ENCODE data around the gene HSH2D.
"Not testable (repeated sequence)": the region's sequence is repeated elsewhere in the genome, so short reads cannot be mapped to it uniquely, and the experiment has no call there.

The HSH2D gene

DNA sequence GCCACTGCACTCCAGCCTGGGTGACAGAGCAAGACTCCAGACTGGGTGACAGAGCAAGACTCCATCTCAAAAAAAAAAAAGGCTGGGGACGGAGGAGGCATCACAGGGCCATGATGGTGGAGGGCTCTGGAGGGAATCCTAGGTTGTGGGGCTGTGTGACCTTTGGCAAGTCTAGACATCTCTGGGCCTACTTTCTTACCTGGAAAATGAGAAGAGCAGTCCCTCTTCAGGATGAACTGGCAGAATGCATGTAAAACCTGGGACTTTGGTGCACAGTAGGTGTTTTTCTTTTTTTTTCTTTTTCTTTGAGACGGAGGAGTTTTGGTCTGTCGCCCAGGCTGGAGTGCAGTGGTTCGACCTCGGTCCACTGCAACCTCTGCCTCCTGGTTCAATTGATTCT, 16.2 kb downstream of the HSH2D start:
- DNase-seq, result no peak

DNA sequence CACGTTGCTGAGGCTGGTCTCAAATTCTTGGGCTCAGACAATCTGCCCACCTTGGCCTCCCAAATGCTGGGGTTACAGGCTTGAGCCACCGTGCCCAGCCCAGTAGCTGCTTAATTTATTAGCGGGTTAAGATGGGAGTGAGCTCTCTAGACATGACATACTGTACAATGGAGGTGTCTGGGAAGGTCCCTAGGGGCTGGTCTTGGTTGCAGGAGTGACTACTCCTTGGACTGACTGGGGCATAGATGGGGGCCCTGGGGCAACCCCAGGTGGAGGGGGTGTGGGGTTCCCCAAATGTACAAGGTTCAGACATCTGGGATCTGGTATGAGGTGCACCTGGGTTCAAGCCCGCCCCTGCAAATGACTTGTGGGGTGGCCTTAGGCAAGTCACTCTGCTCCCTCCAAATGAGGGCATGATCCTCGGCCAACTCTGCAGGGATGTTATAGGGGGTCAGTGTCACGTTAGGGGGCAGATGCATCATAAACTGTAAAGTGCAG, 17.0 kb downstream of the HSH2D start:
- peak; percentile 39 for DNase-seq

DNA sequence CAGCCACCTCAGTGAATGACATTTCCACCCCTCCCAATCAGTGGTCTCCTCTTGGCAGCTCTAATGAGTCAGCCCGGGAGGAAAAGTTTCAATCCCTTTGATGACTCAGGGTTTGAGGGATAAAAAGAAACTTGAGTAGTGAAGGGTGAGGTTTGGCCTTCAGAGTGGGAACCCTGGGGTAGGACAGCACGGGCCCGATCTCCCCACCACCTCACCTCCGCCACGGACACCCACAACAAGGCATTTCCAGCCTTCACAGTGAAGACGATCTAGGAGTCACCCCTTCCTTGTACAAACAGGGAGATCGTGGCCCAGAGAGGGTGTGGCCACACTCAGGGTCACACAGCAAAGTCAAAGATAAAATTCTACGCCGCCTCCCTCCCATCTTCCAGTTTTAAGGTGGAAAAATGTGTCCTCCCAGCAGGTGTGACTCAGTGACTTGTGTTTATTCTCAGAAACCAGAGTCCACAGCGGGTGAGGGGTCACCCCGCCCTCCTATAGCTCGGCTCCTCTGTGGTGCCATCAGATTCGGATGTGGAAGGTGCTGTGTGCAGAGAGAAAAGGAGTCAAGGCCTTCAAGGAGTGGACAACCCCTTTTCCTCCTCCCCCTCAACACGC, 17.6 kb downstream of the HSH2D start:
- DNase-seq, result peak; percentile 43

DNA sequence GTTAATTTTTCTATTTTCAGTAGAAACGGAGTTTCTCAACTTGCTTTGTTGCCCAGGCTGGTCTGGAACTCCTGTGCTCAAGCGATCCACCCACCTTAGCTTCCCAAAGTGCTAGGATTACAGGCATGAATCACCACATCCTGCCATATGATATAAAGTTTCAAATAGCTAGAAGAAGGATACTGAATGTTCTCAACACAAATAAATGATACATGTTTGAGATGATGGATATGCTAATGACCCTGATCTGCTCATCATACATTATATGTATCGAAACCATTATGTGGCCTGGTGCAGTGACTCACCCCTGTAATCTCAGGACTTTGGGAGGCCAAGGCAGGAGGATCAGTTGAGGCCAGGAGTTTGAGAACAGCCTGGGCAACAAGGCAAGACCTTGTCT, 18.4 kb downstream of the HSH2D start:
- no peak for DNase-seq

DNA sequence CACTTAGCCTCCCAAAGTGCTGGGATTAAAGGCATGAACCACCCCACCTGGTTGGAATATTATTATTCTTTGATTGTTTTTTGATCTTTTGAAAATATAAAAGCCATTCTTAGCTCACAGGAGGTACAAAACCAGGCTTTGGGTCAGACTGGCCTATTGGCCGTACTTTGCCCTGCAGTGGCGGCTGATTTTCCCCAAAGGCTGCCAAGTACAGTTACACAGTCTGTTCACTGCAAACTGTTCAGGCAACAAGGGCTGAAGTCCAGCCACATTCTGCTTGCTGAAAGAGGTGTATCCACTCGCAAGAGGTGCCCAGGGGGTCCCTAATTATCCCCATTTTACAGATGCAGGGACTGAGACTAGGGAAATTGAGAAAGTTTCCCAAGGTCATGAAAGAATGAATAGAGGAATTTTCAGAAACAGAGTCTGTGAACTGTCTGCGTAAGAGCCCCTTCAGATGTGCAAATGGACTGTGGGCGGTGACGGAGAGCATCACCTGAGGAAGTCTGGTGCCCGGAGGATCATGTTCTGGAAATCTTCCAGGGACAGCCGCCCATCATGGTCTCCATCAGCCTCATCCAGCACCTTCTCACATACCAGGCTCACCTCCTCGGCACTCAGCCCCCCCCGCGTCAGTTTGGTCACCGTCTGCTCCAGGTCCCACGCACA, 20.9 kb downstream of the HSH2D start:
- DNase-seq, result no peak

DNA sequence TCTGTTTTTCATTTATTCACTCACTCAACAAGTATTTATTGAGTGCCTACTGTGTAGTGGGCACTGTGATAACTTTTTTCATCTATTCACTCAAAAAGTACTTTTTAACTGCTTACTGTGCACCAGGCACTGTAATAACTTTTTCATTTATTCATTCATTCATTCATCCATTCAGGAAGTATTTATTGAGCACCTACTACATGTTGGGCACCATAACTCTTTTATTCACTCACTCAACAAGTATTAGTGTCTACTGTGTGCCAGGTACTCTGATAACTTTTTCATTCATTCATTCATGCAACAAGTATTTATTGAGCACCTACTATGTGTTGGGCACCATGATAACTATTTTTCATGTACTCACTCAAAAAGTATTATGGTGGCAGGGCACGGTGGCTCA, 22.9 kb downstream of the HSH2D start:
- no peak for DNase-seq

DNA sequence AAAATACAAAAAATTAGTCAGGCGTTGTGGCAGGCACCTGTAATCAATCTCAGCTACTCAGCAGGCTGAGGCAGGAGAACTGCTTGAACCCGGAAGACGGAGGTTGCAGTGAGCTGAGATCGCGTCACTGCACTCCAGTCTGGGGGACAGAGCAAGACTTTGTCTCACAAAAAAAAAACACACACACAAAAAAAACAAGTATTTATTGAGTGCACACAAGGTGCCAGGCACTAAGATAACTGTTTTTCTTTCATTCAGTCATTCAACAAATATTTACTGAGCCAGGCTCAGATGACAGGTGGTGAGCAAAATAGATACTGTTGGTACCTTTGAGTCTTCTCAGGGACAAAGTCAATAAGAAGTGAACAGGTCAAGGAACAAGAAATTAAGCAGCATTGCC, 23.6 kb downstream of the HSH2D start:
- DNase-seq, result no peak

DNA sequence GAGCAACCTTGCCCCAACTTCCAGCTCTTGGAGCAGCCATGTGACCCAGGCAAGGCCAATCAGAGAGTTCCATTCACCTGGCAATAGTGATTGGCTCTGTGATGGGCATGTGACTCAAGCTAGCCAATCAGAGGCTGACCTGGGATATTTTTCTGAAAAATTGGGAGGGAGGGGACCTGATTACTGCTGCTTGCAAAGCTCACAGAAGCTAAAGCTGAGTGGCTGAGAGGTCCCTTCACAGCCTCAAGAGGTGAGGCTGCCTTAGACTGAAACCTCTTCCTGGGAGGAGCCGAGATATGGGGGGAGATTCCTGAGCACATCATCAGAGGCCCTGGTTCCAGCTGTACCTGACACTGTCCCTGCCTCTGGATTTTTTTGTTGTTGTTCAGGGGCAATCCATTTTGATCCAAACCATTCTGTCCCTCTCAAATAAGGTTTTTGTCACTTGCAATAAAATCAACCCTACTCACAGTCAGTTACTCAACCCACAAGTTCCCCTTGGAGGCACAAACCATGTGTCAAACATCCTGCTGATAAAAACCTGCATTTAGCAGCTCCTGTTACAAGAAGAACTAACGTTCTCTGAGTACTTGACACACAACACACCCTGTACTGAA, 25.1 kb downstream of the HSH2D start:
- peak; percentile 50 for DNase-seq

DNA sequence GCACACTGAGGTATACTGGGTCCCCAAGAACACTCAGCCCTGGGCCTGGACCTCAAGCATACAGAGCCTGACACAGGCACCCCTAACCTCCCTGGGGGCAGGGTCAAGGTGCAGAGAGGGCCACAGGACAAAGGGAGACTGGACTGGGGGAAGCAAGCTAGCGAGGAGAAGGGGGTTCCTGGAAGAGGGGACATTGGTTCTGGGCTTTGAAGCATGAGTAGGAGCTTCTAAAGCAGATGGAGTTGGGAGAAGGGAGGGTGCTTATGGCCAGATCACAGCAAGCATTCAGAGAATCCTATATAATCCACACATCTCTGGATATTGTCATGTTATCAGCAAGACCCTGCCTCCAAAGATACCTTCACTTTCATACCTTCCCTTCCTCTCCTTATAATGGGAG, 26.6 kb downstream of the HSH2D start:
- no peak for DNase-seq

DNA sequence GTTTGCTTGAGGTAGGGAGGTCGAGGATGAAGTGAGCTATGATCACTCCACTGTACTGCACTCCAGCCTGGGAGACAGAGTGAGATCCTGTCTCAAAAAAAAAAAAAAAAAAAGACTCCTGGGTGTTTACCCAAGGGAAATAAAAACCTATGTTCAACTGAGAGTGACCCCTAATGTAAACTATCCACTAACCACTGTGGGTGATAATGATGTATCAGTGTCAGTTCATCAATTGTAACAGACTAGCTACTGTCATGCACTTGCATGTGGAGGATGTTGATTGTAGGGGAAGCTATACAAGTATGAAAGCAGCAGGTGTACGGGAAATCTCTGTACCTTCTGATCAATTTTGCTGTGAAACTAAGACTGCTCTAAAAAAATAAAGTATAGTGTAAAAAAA, 32.5 kb downstream of the HSH2D start:
- DNase-seq, result no peak

DNA sequence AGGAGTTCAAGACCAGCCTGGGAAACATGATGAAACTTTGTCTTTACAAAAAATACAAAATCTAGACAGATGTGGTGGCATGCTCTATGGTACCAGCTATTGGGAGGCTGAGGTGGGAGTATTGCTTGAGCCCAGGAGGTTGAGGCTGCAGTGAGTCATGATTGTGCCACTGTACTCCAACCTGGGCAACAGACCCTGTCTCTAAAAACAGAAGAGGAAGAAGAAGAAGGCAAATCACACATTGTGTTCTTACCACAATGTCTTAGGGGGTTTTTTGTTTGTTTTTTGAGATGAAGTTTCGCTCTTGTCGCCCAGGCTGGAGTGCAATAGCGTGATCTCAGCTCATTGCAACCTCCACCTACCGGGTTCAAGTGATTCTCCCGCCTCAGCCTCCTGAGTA, 35.4 kb downstream of the HSH2D start:
- DNase-seq, result not testable (repeated sequence)

DNA sequence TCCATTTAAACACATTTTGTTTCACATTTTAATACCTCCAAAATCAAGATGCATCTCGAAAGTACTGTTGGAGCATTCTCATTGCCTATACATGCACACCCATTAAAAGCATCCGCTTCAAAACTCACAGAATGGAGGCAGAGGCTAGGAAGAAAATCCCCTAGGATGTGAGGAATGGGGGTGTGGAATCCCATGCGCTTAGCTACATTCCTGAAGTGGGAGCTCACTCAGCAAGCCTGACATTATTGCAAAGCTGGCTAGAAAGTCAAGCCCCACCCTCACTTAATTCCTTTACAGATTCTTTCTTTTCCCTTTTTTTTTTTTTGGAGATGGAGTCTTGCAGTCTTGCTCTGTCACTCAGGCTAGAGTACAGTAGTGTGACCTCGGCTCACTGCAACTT, 37.1 kb downstream of the HSH2D start:
- no peak for DNase-seq

DNA sequence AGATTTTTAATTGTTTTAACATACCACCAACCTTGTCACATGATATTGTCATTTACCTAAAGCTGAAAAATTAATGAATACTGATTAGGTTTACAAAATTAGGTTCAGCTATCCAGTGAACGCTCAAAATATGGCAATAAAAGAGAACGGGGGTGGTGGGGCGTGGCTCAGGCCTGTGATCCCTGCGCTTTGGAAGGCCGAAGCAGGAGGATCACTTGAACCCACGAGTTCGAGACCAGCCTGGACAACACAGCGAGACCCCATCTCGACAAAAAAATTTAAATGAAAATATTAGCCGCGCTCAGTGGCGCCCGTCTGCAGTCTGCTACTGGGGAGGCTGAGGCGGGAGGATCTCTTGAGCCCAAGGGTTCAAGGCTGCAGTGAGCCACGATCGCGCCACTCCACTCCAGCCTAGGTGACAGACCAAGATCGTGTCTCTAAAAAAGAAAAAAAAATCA, 41.2 kb downstream of the HSH2D start:
- no peak for DNase-seq

DNA sequence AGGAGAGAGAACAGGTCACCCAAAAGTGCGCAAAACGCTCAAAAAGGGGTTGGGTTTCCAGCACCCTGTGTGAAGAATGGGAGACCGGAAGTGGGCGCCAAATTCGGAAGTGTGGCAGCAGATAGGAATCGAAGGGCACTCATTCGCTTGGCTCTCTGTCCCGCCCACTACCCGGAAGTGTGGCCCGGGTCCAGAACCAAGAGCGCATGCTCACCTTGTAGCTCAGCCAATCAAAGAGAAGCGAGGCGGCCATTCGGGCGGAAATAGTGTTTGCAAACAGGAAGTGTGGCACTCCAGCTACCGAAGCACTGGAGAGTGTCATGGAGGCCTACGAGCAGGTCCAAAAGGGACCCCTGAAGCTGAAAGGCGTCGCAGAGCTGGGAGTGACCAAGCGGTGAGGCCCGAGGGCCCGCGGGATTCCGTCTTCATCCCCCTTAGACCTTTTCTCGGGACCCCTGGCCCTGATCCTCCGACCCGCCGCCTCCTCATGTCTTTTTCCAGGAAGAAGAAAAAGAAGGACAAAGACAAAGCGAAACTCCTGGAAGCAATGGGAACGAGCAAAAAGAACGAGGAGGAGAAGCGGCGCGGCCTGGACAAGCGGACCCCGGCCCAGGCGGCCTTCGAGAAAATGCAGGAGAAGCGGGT, 41.8 kb downstream of the HSH2D start, which contains the start of gene FAM32A:
Gene FAM32A, plus strand, starts transcription at position 288 of the 645 bp plus-strand sequence. Its CDS starts 33 bp downstream, at position 321.
- DNase-seq, result peak; percentile 97

DNA sequence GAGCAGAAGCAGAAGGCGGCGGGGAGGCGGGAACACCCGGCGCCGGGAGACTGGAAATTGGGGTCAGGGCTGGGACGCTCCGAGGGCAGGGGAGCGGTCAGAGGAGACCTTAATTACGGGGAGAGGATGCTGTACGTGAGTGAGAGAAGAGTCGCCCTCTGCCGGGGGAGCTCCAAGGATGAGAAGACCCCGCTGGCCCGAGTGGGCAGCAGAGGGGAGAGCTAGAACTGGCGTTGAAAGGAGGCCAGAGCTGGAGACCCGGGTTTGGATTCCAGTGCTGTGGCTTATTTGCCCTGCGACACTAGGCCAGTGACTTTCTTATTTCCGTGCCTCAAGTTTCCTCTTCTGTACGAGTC, 42.3 kb downstream of the HSH2D start:
- DNase-seq, result no peak

DNA sequence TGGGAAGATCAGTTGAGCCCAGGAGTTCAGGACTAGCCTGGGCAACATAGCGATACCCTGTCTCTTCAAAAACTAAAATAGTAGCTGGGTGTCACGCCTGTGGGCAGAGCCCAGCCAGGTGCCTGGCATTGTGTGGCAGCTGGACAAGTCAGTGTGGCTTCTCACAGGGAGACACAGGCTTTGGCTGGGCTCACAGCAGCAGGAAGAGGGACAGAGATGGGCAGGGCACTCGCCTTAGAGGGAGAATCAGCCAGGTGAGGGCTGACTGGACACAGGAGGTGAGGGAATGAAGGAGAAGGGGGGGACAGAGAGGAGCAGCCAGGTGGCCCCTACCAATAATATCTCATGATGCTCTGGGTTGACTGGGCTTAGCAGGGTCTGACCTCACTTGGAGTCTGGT, 45.0 kb downstream of the HSH2D start:
- no peak for DNase-seq

DNA sequence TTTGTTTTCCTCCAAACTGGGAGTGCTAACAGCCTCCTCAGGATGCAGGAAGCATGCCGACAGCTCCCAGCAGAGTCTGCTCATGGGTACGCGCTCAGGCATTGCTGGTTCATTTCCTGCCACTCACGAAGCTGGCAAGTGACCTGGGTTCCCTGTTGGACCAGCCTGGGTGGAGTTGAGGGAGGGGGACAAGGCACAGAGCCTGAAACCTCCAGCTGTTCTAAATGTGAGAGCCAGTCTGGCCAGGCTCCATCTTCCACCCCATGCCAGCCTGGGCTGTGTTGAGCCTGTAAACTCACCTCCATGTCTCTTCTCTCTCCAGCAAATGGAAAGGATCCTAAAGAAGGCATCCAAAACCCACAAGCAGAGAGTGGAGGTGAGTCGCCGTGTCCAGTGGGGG, 46.7 kb downstream of the HSH2D start:
- DNase-seq, result no peak

DNA sequence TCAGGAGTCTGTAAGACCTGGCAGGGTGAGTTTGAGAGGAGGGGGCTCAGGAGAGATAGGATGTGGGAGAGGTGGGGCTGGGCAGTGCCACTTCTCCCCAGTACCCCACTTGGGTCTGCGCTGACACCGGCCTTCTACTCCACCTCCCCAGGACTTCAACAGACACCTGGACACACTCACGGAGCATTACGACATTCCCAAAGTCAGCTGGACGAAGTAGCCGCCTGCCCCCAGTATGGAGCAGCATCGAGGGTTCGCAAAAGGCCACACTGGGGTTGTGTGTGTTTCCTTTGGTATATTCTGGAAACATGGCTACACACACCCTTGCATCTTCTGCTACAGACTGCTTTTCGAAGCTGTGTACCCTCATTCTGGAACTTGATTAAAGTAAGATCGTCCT, 47.3 kb downstream of the HSH2D start:
- no peak for DNase-seq

DNA sequence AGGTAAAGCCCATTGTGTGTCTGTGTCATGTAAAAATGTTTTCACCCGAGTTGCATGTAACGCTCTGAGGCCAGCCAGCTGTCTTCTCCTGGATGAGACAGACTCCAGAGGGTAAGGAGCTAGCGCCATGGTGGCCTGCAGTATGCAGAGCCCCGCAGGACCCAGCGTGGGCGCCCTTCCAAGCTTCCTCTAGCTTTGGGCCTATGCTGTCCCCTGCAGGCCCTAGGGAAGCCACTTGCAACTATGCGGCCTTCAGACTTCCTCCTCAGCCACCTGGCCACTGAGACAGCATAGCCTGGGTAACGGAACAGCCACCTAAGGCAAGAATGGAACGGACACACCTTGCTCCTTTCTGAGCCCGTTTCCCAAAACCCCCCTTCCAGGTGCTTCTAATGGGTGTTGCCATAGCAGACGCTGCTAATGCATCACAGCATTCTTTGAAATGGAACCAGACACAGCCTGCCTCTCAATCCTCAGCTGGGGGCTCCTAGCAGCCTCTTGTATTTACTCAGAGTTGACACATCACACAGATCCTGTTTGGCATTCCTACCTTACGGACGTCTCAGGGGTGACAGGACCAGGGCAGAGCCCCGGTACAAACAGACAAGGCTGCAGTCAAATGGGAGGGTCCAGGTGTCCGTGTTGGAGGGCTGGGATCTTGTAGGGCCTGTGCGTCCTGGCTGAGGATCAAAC, 47.9 kb downstream of the HSH2D start:
- DNase-seq, result no peak

DNA sequence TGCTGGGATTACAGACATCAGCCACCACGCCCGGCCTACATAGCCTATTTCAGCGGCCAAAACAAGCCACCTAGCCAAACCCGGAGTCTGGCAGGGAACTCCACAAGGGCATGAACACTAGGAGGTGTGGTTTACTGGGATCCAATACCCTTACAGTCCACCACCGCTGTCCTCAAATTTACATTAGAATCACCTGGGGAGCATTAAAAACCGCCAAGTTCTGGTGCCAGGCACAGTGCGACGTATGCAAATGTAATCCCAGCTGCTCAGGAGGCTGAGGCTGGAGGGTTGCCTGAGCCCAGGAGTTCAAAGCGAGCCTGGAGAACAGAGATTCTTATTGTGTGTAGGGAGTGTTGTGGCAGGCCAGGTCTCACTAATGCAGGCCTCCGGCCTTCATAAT, 50.0 kb downstream of the HSH2D start:
- no peak for DNase-seq

DNA sequence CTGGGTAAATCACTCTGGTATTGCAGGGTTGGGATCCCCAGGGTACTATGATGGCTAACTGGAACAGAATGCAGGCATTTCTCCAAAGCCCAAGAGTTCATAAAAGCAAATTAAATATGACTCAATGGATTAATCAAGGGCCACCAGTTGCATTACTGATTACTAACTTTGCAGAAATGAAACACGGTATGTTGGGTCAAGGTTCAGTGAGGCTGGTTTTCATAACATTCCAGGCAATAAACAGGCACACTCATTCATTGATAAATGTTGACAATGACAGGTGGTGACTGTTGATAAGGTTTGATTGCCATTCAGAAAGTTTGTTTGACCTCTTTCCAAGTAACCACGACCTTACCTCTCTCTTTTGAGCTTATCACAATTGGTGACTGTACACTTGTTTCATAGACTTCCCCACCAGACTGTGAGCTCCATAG, 53.7 kb downstream of the HSH2D start:
- no peak for DNase-seq

DNA sequence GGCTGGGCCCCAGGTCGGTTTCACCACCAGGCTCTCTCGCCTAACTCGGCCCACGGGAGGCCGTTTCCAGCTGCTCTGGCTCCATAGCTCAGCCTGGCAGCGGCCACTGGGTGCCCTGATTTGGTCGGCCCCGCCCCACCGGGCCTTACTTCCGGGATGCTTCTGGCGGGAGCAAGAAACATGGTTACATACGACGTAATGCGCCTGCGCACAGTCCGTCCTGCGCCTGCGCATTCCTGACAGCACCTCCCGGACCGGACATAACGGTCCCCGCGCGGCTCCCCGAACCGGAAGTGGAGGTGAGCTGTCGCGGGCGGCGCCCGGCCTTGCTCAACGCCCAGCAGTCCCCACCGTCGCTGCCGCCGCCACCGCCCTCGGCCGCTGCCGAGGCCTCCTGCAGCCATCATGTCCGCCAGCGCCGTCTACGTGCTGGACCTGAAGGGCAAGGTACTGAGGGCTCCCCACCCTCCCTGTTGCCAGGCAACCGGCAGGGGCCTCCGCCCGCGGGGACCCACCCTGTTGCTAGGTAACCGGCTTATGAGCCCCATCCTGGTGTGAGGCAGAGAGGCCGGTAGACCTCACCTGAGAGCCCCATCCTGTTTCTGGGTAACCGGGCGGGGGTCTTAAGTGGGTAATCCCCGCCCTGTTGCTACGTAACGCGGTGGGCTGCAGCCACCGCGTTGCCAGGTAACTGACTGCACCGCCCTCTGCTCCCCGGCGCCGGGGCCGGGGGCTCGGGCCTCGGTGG, 54.3 kb downstream of the HSH2D start, which contains the start of gene AP1M1:
Gene AP1M1, plus strand, starts transcription at position 290 of the 748 bp plus-strand sequence. Its CDS starts 116 bp downstream, at position 406.
- peak; percentile 99 for DNase-seq
